Activated T-helper 2 cell treated with anti-CD3 and anti-CD28 coated beads, Interferon-gamma antibody, Interleukin-2, Interleukin-4, amounts not matched to agents 10 μg/mL and 5 μg/mL and 100 μg/mL, durations not matched to agents 14 hours and 24 hours and 36 hours (primary cell): ENCODE results near the gene ZNF195. TPM values are rescaled to one million over a fixed set of nuclear protein-coding genes. Genes with fewer than 3 reads are reported as not detected.
"Not testable (repeated sequence)": the region's sequence is repeated elsewhere in the genome, so short reads cannot be mapped to it uniquely, and the experiment has no call there.

ENCODE experiments used
- DNase-seq: peaks from one replicate; pipeline ENCODE4 v3.0.0; 2021; ENCODE audit warnings: low spot score
- H3K27ac Mint-ChIP-seq: one replicate; pipeline ENCODE4 v1.8.0; 2021; ENCODE audit warnings: mixed read lengths
- H3K27me3 Mint-ChIP-seq: one replicate; pipeline ENCODE4 v1.8.0; 2021; ENCODE audit warnings: low read depth, mixed read lengths
- H3K36me3 Mint-ChIP-seq: one replicate; pipeline ENCODE4 v1.8.0; 2021; ENCODE audit warnings: low read depth, mixed read lengths
- H3K4me1 Mint-ChIP-seq: one replicate; pipeline ENCODE4 v1.8.0; 2021; ENCODE audit warnings: low read depth, mixed read lengths
- H3K4me3 Mint-ChIP-seq: one replicate; pipeline ENCODE4 v1.8.0; 2021; ENCODE audit warnings: low read depth, mild to moderate bottlenecking, moderate library complexity, mixed read lengths
- H3K9me3 Mint-ChIP-seq: one replicate; pipeline ENCODE4 v1.8.0; 2021; ENCODE audit warnings: mixed read lengths
- intact Hi-C: fragments of 100-400 bp; cut with micrococcal nuclease; formaldehyde crosslinking; loops from one replicate; pipeline ENCODE4 v1.15.1; 2023
- total RNA-seq: library from RNA; stranded (reverse); gene quantifications from 2 replicates; pipeline ENCODE4 v1.2.3, GENCODE V29; 2022

Gene ZNF195
- total RNA-seq, 1 donor from 2014 or later = 36.9 TPM

GRCh38 chr11:3395468-3395867, 16.5 kb upstream of the ZNF195 start:
- H3K27me3 Mint-ChIP-seq, H3K36me3 Mint-ChIP-seq, H3K27ac Mint-ChIP-seq, intact Hi-C loops, DNase-seq, H3K4me1 Mint-ChIP-seq, H3K4me3 Mint-ChIP-seq, H3K9me3 Mint-ChIP-seq: not testable (repeated sequence)

- H3K27me3 Mint-ChIP-seq, DNase-seq, H3K36me3 Mint-ChIP-seq, H3K4me3 Mint-ChIP-seq, H3K4me1 Mint-ChIP-seq, intact Hi-C loops, H3K9me3 Mint-ChIP-seq, H3K27ac Mint-ChIP-seq: not testable (repeated sequence)
Measured at GRCh38 chr11:3394956-3395355, 16.0 kb upstream of the ZNF195 start.

GRCh38 chr11:3393450-3393849, 14.5 kb upstream of the ZNF195 start:
- intact Hi-C loops = not testable (repeated sequence)

GRCh38 chr11:3382613-3383285, 3.8 kb upstream of the ZNF195 start:
- H3K27me3 Mint-ChIP-seq = peaks cover 6% of the 10 kb centered on the region
- no peak overlapping the region for H3K27ac Mint-ChIP-seq
- intact Hi-C loops = no loop called here
- H3K4me3 Mint-ChIP-seq = no peak overlapping the region
- no peak for DNase-seq
- peaks cover 13% of the 10 kb centered on the region for H3K36me3 Mint-ChIP-seq
- H3K9me3 Mint-ChIP-seq = peaks cover 20% of the 10 kb centered on the region
- peaks cover 4% of the 10 kb centered on the region for H3K4me1 Mint-ChIP-seq

More at GRCh38 chr11:3393450-3393849, 14.5 kb upstream of the ZNF195 start:
- H3K9me3 Mint-ChIP-seq, H3K4me3 Mint-ChIP-seq, H3K4me1 Mint-ChIP-seq, H3K27ac Mint-ChIP-seq, DNase-seq, H3K36me3 Mint-ChIP-seq, H3K27me3 Mint-ChIP-seq: not testable (repeated sequence)

GRCh38 chr11:3381794-3382193, 2.8 kb upstream of the ZNF195 start:
- intact Hi-C loops = no loop called here

GRCh38 chr11:3380706-3381545, 2.0 kb upstream of the ZNF195 start:
- no peak for DNase-seq
- peaks cover 23% of the 10 kb centered on the region for H3K9me3 Mint-ChIP-seq
- no peak overlapping the region for H3K27ac Mint-ChIP-seq
- H3K36me3 Mint-ChIP-seq = peaks cover 31% of the 10 kb centered on the region
- peaks cover 6% of the 10 kb centered on the region for H3K27me3 Mint-ChIP-seq
- peaks cover 12% of the 10 kb centered on the region for H3K4me1 Mint-ChIP-seq
- no peak overlapping the region for H3K4me3 Mint-ChIP-seq
- intact Hi-C loops = no loop called here

More at GRCh38 chr11:3381794-3382193, 2.8 kb upstream of the ZNF195 start:
- H3K9me3 Mint-ChIP-seq = peaks cover 22% of the 10 kb centered on the region
- H3K27ac Mint-ChIP-seq = no peak overlapping the region
- H3K27me3 Mint-ChIP-seq = peaks cover 6% of the 10 kb centered on the region
- H3K36me3 Mint-ChIP-seq = peaks cover 23% of the 10 kb centered on the region
- H3K4me1 Mint-ChIP-seq = peaks cover 10% of the 10 kb centered on the region
- H3K4me3 Mint-ChIP-seq = no peak overlapping the region
- no peak for DNase-seq

DNA sequence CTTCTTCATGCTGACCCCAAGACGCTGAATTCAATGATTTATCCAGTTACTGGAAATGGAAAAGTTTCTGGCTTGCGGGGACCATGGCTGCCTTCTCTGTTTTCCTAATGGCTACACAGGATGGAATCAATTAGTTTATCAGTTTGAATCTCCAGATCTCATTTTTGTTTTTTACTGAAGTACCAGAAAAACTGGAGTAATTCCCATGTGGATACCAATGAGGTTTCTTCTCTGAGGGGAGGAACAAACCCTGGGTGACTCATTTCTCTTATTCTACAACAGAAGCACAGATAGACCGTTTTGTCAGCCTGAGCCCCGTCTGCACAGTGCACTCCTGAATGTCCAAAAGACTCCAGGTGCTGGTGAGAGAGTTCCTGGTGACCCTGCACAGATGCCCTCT, 3.4 kb downstream of the ZNF195 start:
- H3K9me3 Mint-ChIP-seq = peaks cover 68% of the 10 kb centered on the region
- DNase-seq = no peak
- H3K4me1 Mint-ChIP-seq = peaks cover 12% of the 10 kb centered on the region
- H3K36me3 Mint-ChIP-seq = peaks cover 85% of the 10 kb centered on the region
- no peaks in the 10 kb centered on the region for H3K27me3 Mint-ChIP-seq
- no peak overlapping the region for H3K4me3 Mint-ChIP-seq
- intact Hi-C loops = no loop called here
- H3K27ac Mint-ChIP-seq = no peak overlapping the region

DNA sequence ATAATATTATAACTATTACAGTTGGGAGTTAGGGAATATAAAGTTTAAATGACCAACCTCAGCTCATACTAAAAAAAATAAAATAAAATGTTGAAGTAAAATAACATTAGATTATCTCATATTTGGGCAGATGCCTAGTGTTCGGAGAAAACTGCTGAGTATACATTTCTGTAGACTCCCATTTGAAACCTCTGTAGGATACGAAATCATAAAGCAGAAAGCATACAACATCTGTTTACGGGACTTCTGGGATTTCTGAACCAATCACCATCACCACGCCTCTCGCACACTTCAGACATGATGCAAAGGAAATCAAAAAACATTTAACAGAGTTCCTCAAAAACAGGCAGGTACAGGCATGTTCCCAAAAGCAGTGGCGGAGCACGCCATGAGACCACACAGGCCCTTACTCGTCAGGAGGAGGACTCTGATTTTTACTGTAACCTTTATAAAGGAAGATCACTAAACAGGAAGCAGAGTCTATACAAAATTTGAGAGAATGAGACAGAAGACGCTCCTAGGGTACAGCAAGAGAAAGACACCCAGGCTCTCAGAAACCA, 8.6 kb downstream of the ZNF195 start:
- Mint-ChIP-seq H3K9me3 (peaks cover 72% of the 10 kb centered on the region), H3K27ac (no peak overlapping the region), H3K4me1 (no peaks in the 10 kb centered on the region), H3K36me3 (peaks cover 96% of the 10 kb centered on the region), H3K27me3 (no peaks in the 10 kb centered on the region), H3K4me3 (no peak overlapping the region)
- DNase-seq = no peak
- intact Hi-C loops = no loop called here

DNA sequence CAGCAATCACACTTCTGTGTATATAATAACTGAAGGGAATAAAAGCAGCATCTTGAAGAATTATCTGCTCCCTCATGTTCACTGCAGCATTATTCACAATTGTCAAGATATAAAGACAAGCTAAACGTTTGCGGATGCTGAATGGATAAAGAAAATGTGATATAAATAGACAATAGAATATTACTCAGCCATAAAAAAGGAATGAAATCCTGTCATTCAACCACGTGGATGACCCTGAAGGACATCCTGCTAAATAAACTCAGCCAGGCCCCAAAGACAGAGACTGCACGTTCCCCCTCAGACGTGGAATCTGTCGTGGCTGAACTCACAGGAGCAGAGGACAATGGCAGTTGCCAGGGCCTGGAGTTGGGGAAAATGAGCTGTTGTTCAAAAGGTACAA, 9.6 kb downstream of the ZNF195 start:
- Mint-ChIP-seq H3K4me1 (no peaks in the 10 kb centered on the region), H3K9me3 (peaks cover 73% of the 10 kb centered on the region), H3K27ac (no peak overlapping the region), H3K36me3 (peaks cover 96% of the 10 kb centered on the region), H3K27me3 (no peaks in the 10 kb centered on the region), H3K4me3 (no peak overlapping the region)
- intact Hi-C loops = no loop called here
- DNase-seq = no peak

GRCh38 chr11:3368199-3368598, 10.7 kb downstream of the ZNF195 start:
- Mint-ChIP-seq H3K36me3 (peaks cover 96% of the 10 kb centered on the region), H3K4me1 (no peaks in the 10 kb centered on the region), H3K27me3 (no peaks in the 10 kb centered on the region), H3K4me3 (no peak overlapping the region), H3K27ac (no peak overlapping the region), H3K9me3 (peaks cover 71% of the 10 kb centered on the region)
- no peak for DNase-seq
- intact Hi-C loops = no loop called here

DNA sequence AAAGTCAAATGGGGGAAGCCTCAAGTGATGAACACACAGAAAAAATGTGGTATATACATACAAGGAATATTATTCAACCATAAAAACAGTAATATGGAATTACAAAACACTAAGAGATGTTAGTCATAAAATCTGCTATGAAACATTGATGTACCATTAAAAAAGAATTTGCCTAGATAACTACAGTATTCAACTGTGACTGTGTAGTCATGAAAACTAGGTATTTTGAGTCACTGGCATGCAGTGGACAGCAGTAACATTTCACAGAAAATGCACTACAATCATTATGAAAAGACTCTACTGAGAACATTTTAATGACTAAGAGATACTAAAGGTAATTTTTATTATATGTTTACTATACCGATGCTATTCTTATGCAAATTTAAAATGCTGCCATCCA, 11.7 kb downstream of the ZNF195 start:
- H3K4me1 Mint-ChIP-seq = no peaks in the 10 kb centered on the region
- peaks cover 72% of the 10 kb centered on the region for H3K9me3 Mint-ChIP-seq
- DNase-seq = no peak
- intact Hi-C loops = no loop called here
- peaks cover 96% of the 10 kb centered on the region for H3K36me3 Mint-ChIP-seq
- H3K27ac Mint-ChIP-seq = no peak overlapping the region
- H3K4me3 Mint-ChIP-seq = no peak overlapping the region
- H3K27me3 Mint-ChIP-seq = no peaks in the 10 kb centered on the region

DNA sequence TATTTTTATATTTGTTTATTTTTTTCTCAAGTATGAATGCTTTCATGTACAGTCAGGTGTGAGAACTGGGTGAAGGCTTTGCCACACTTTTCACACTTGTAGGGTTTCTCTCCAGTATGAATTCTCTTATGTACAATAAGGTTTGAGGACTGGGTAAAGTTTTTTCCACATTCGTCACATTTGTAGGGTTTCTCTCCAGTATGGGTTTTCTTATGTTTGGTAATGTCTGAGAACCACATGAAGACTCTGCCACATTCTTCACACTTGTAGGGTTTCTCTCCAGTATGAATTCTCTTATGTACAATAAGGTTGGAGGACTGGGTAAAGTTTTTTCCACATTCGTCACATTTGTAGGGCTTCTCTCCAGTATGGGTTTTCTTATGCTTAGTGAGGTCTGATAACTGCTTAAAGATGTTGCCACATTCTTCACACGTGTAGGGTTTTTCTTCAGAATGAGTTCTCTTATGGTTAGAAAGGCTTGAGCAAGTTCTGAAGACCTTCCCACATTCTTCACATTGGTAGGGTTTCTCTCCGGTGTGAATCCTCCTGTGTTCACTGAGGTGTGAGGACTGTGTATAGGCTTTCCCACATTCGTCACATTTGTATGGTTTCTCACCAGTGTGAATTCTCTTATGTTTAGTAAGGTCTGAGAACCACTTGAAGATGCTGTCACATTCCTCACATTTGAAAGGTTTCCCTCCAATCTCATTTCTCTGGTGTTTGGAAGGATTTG, 19.7 kb downstream of the ZNF195 start:
- peaks cover 82% of the 10 kb centered on the region for H3K36me3 Mint-ChIP-seq
- H3K4me1 Mint-ChIP-seq = no peaks in the 10 kb centered on the region
- no peaks in the 10 kb centered on the region for H3K27me3 Mint-ChIP-seq
- H3K4me3 Mint-ChIP-seq = no peak overlapping the region
- peaks cover 81% of the 10 kb centered on the region for H3K9me3 Mint-ChIP-seq
- no peak for DNase-seq
- no peak overlapping the region for H3K27ac Mint-ChIP-seq
- intact Hi-C loops = no loop called here
